Cerebellar cortex (tissue), 1 donor: ENCODE data around the gene PRR7.

Experiments
- DNase-seq: peaks from one replicate; pipeline ENCODE4 v3.0.0-alpha.2; 2015; ENCODE audit warnings: low spot score

The PRR7 gene

DNA sequence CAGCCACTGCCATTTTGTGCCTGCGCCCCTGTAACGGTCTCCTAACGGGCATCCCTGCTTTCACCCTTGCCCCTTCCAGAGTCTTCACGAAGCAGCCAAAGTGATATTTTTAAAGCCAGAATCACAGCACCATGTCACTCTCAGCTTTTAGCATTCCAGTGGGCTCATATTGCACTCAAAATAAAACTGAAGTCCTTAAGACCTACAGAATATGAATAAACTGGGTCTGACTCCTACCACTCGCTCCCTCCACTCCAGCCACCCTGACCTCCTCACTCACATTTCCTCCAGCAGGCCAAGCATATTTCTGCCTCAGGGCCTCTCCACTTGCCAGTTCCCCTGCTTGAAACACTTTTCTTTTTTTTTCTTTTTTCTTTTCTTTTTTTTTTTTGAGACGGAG, 53.2 kb downstream of the PRR7 start:
- no peak for DNase-seq

DNA sequence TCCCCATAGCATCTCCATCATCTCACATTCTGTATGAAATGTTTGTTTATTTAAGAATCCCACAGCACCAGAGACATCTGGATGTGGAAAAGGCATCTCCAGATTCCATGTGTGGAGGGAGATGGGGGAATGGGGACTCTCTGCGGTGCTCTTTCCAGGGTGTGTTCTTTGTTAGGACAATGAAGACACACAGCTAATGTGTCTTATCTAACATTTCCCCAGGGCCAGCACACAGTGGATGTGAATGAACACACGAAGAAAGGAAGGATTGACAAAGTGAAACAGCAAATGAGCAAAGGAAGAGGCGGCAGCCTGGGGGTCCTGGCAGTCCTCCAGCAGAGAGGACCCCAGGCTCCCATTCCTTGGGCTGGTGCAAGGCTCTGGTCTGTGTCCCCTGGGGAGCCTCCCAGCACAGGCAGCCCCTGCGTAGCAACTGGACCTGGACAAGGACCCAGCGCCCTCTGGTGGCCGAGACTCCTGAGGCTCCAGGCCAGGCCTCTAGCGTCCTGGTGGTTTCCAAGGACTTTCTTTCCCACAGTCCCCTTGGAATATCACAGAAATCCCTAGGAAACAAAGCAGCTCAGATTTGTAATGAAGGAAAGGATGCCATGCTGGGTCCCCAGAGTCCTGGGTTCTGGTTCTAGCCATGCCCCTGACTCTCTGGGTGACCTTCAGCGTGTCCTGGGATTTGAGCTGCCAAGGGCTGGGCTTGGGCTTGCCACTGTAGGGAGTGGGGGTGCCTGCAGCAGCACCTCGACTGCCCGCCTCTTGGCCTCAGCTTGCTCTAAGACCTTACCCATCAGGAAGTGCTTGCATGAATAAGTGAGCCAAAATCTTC, 54.3 kb downstream of the PRR7 start:
- peak; percentile 90 for DNase-seq

DNA sequence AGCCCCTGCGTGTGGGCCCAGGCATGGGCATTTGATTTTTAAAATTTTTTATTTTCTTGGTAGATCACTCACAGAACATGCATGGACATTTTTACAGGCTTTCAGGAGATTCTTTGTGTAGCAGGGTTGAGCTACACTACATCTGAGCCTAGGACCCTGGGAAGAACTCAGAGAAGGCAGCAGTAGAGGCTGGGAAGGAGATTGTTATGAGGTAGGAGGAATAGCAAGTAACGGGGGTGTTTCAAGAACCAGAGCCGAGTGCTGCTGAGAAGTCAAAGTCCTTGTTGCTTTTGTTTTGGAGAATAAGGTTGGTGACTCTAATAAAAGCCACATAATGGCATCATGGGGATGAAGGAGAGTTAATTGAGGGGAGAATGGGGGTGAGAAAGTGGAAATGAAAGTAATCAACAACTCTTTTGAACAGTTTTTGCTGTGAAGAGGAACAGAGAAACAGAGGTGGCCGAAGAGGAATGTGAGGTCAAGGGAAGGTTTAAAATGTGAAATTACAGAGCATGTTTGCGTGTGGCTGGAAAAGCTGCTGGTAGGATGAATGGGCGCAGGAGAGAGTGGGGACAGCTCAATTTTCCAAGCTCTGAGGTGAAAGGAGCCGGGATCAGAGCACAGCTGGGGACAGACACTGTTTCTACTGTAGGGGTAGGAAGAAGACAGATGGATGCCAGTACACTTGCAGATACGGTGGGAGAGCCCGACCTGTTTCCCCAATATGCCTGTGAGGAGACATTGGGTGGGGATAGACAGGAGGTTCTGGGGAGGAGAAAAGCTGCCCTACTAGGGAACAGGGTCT, 55.5 kb downstream of the PRR7 start:
- no peak for DNase-seq

DNA sequence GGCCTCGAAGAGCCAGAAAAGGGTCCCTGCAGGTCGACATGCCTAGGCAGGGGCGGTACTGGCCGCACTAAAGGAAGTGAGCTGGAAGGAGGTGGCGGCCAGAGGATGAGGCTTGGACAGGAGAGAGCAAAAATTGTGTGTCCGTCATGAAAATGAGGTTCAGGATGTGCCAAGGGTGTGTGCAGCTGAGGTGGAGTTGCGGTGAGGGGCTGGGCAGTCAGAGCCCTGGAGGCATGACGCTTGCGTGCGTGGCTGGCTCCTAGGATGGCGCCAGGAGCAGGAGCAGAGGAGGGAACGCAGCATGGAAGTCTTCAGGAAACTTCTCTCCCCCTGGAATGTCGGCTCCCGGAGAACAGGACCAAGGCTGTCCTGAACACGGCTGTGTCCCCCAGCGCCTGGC, 56.3 kb downstream of the PRR7 start:
- DNase-seq = no peak

DNA sequence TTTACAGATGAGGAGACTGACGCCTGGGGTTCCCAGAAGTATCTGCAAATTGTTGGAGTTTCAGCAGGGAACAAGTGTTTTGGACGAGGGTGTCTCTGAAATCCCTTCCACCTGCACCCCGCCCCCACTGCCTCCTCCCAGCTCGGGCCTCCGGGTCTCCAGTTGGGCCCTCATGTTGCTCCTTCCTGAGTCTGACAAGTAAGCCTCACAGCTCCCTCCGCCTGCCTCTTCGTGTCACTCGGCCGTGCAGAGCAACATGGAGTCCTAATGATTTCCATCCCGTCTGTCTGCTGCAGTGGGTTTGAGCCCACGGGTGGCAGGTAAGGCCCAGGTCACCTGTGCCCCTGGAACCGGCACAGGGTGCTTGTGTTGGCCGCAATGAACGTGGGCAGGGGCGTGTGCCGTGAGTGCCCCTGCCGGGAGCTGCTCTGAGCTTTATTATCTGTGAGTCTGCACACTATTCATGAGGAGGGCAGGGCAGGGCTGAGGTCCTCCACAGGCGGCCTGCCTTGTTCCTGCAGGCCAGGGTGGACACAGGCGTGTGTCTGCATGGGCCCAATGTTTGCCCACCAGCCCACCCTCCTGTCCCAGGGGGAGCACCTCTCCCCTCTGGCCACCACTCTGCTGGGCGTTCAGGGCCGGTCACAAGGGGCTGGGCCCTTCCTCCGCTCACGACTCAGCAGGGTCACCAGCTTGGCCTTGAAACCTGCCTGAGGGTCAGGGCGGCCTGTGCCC, 56.9 kb downstream of the PRR7 start:
- no peak for DNase-seq

DNA sequence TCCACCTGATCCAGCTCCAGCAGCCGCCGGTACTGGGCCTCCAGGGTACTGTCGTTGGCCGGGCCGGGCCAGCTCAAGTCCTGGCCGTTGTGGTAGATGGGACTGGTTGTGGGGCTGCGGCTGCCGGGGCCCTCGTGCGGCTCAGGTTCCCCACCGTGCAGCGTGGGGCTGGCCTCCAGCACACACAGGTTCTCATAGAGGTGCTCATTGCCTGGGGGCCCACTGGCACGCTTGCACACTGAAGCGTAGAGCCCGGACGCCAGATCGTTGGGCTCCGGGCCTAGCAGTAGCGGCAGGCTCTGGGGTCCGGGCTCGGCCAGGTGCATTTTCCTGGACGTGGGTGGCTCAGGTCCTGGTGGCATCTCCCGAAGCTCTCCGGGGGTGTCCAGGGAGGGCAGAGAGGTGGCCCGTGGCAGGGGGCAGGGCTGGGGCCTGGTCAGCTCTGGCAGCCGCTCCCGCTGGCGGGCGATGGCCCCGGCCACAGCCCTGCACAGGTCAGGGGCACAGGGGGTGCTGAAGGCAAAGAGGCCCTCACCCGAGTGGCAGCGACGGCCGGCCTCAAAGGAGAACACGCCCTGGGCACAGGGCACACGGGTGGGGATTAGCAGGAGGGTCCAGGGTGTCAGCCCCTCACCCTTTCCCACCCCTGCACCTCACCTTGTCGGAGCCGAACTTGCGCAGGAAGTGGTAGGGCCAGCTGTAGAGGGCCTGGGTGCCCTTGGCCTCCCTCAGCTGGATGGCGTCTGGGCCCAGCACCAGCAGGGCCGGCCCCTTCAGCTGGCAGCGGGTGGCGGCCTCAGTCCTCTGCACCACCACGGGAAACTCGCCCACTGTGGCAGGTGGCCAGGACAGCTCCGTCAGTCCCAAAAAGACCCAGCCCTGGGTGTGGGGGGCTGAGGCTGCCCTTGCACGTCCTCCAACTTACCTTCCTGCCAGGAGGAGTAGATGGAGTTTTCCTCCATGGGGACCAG, 57.8 kb downstream of the PRR7 start:
- DNase-seq = no peak

DNA sequence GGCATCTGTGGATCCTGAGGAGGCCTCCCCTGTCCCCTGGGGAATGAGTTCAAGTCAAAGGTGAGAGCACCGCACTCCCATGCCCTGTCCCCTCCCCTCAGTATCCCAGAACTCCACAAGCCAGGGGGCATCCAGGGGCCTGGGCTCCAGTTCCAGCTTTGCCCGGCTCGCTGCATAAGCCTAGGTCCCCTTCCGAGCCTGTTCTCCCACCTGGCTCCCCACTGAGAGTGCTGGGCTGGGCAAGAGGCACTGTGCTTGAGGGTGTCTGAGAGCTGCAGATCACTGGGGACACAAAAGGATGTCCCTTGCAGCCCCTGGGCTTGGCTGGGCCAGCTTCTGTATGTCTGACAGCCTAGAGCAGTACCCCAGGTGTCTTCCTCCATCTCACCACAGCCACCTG, 58.5 kb downstream of the PRR7 start:
- no peak for DNase-seq
